ENCODE data around the gene DUSP5.
"Not testable (repeated sequence)": the region's sequence is repeated elsewhere in the genome, so short reads cannot be mapped to it uniquely, and the experiment has no call there.

DUSP5 gene

DNA sequence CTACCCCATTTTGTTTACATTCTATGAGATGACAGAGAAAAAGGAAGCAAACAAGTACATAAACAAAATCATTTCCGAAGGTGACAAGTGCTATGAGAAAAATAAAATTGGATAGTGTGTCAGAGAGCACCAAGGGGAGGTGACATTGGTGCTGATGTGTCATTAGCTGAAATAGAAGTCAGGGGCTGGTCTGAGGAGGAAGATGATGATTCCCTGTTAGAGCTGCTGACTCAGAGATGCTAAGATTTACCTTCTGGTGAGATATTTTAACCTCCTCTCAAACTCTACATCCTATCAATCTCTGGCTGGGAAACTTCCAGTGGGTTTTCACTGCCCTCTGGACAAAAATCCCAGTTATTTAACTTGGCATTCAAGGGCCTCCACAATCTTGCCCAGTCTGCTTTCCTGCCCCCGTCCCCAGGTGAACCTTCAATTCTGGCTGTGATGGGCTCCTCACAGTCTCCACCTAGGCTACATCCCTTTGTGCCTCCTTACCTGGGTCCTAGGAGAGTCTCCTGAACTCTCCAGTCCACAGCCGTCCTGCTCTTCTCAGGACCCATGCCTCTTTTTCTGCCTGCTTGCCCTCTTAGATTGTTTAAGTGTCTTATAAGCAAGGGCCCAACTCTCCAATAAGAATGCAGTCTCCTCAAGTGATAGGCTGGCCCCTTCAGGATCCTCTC is 26.6 kb downstream of the DUSP5 start:
- DNase-seq = no peak

DNA sequence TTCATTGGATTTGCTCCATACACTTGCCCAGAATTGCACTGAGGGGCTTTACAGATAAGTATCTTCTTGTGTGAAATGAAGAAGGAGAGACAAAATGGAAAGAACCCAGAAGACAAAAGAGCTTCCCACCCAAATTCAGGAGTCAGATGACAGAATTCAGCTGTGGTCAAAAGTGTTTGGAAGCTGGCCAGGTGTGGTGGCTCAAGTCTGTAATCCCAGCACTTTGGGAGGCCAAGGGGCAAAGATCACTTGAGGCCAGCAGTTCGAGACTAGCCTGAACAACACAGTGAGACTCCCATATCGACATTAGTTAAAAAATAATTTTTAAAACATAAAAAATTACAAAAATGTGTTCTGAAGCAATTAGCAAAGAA is 27.1 kb downstream of the DUSP5 start:
- no peak for DNase-seq

- no peak for DNase-seq
These were observed 27.9 kb downstream of the DUSP5 start for GRCh38 chr10:110525349-110526260.

DNA sequence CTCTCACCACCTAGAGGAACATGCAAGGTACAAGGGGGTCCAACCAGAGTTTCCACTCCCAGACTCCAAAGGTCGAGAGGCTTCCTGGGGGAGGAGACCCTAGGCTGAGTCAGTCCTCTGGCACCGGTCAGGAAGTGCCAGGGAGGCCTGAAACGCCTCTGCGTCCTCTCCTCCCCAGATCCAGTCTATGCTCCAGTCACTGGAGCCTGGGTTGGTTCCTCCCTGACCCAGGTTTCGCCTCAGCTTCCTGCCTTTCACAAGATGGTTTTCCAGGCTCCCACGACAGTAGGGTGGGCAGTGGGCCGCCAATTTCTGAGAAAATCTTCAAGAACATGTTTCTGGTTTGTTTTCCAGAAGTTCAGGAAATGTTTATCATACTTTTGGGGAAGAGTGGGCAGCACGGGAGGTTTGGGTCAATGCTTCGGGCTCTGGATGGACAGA is 30.0 kb downstream of the DUSP5 start:
- DNase-seq = no peak

GRCh38 chr10:110528224-110528996 is 30.7 kb downstream of the DUSP5 start:
- DNase-seq = no peak

DNA sequence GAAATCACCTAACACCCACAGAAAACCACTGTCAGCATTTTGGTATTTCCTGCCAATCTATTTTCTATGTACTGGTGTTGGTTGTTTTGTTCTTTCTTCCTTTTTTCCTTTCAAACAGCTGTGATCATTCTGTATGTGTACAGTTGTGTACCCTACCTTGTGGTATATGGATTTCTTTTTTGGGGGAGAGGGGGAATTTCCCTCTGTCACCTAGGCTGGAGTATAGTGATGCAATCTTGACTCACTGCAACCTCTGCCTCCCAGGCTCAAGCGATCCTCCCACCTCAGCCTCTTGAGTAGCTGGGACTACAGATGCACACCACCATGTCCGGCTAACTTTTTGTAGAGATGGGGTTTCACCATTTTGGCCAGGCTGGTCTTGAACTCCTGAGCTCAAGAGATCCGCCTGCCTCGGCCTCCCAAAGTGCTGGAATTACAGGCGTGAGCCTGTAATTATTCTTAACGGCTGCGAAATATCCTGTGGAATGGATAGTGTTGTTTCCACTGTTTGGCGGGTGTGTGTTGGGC is 31.4 kb downstream of the DUSP5 start:
- not testable (repeated sequence) for DNase-seq

GRCh38 chr10:110529596-110530011 is 31.9 kb downstream of the DUSP5 start:
- DNase-seq = no peak

GRCh38 chr10:110530131-110530831 is 32.6 kb downstream of the DUSP5 start:
- DNase-seq = no peak

DNA sequence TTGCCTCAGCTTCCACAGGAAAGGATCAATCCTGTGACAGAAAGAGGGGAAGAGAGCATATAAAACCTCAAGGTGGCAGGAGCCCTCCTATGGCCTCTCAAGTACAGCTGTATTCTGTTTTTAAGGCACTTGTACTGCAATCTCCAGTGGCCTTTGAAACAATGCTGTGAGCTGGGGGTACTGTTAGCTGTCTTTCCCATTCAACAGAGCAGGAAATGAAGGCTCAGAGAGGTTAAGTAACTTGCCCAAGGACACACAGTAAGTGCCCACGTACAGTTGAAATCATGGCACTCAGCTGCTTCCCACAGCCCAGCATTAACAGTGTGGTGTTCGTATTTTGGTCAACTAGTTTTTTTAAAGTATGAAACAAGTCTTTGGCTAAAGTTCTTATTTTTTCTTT is 34.0 kb downstream of the DUSP5 start:
- DNase-seq = no peak

GRCh38 chr10:110532628-110533027 is 34.9 kb downstream of the DUSP5 start:
- DNase-seq = not testable (repeated sequence)

- DNase-seq = no peak
These were observed 35.4 kb downstream of the DUSP5 start for GRCh38 chr10:110533149-110533548.

DNA sequence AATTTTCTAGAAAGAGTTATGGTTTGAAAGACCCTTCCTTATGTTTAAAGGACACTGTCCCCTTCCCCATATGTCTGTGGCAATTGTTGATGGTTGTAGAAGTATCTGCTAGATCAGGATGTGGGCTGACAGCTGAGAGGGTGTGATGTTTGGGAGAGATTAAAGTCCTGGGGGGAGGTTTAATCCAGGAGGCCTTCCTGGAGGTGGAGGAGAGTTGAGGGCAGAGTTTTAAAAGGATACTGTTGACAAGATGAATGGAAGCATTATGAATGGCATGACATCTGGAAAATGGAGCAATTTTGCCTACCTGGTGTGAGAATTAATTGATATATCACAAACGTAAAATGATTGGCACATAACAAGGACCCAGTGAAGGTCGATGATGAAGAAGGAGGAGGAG is 36.9 kb downstream of the DUSP5 start:
- no peak for DNase-seq

- no peak for DNase-seq
These were observed 38.5 kb downstream of the DUSP5 start for GRCh38 chr10:110535958-110536891.

DNA sequence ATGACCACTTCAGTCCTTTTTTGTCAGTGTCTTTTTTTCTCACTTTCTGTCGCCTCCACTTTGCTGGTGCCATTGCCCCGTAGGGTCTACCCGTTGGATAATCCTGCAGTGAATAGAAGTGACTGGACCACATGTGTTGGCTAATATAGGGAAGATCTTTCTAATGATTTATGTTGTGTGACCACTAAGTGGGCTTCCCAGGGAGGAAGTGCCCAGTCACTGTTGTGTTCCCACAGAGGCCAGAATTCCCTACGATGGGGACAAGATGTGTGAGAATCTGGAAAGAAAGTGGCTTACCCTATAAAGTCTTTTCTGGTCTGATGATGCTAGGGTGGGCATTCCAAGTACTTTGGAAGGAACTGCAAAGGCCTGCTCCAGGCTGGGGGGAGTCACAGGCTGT is 41.4 kb downstream of the DUSP5 start:
- DNase-seq = no peak

DNA sequence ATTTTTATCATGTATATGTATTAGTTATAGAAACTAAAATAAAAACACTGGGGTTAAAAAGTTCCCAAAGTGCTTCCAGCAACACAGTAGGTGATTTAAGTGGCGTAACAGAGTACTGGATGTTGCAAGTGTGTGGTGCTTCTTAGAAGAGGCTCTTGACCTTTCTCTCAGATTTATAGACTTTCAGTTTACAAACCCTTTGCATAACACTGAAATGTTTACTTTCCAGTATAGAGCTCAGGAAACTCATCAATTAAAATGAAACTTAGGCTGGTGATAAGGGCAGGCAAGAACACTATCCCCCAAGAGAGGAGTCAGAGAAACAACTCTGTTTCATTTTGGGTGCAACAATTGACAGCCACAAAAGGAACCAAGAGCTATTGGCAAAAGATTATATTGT is 42.3 kb downstream of the DUSP5 start:
- no peak for DNase-seq

GRCh38 chr10:110544958-110545537 is 47.3 kb downstream of the DUSP5 start:
- DNase-seq = no peak

GRCh38 chr10:110546077-110546476 is 48.4 kb downstream of the DUSP5 start:
- DNase-seq = no peak

DNA sequence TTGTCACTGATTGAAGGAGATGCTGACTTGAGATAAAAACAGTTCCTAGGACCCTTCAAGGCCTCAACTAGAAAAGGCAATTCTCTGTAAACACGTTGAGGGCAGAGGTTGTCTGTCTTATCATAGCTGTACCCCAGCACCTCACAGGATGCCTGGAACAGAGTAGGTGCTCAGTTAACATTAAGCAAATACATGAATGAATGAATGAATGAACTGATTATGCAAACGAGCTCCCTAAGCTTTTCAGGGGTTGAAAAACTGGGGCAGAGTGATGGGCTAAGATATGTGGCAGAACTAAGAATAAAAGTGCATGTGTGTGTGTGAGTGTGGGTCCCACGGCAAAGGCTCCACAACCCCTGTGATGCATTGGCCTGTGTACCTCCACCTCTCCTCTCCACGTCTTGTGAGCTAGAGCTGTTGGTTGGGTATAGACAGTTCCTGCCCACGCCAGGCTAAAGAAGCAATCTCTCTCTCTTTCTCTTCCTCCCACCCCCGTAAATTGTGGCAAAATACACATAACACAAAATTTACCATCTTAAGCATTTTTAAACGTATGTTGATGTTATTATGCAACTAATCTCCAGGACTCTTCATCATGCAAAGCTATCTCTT is 48.9 kb downstream of the DUSP5 start:
- DNase-seq = no peak

DNA sequence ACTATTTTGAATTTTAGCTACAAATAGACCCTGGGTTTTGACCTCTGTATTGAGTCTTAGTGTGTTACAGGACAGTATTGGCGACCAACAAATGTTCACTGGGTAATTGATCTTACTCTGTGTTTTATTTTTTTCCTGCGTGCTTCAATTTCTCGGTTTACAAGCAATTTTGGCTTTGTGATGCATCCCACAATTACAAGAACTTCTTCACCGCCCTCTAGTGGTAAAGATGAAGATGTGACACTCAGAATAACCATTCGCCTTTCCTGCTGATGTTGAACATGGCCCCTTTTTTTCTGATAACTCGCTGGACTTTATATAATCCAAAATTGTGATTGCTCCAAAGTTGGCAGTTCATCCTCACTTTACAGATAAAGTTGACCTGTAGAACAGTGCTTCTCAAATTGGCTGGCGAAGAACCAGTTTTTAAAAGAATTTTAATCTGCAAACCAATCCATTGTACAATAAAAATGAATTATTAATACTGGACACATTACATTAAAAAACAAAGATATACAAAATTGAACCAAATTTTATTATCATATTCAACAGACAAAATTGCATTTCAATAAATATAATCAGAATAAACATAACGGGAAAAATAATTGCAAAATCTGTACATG is 49.5 kb downstream of the DUSP5 start:
- DNase-seq = peak; percentile 74

GRCh38 chr10:110548002-110548401 is 50.3 kb downstream of the DUSP5 start:
- DNase-seq = no peak

Data from midbrain (tissue), 1 donor.